NB4 (cell line): ENCODE measurements around the gene CHCHD3.

Experiments used
- CTCF ChIP-seq: IDR thresholded peaks from one replicate; pipeline ENCODE4 v1.5.1; 2012; ENCODE audit warnings: low read depth, low read length
- MYC ChIP-seq: IDR thresholded peaks from 2 replicates; pipeline ENCODE4 v1.6.1; 2011; ENCODE audit warnings: low read depth, low read length
- POLR2A ChIP-seq: IDR thresholded peaks from 2 replicates; pipeline ENCODE4 v1.6.1; 2011; ENCODE audit warnings: mild to moderate bottlenecking; ENCODE audit not compliant: insufficient read length; ENCODE audit errors: extremely low read depth
- TF ChIP-seq, protein P1 (sequence below): IDR thresholded peaks from 2 replicates; pipeline ENCODE4 v1.6.1; 2011; ENCODE audit warnings: low read depth, low read length

- no peak for TF ChIP-seq CTCF
- TF ChIP-seq POLR2A = no peak
- TF ChIP-seq, protein P1, sequence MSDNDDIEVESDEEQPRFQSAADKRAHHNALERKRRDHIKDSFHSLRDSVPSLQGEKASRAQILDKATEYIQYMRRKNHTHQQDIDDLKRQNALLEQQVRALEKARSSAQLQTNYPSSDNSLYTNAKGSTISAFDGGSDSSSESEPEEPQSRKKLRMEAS = no peak
- no peak for TF ChIP-seq MYC
These were observed 263.9 kb downstream of the CHCHD3 start for GRCh38 chr7:132817949-132818348.
